Measurements from ENCODE around the gene CHD2. TPM values are rescaled to one million over a fixed set of nuclear protein-coding genes. Genes with fewer than 3 reads are reported as not detected.
A peak's percentile ranks its signal among the peaks of the same experiment; 100 is the strongest.

The CHD2 gene
- total and polyA plus RNA-seq, 4 donors = 13.9 to 90.2 (median 49.4) TPM

GRCh38 chr15:93071469-93071936 is 171.4 kb downstream of the CHD2 start:
- H3K4me3 ChIP-seq (ENCODE audit: low read depth in 1 of 3, low read length in 3 of 3) = peak overlapping the region in 1 of 3 donors; percentile 30
- H3K27me3 ChIP-seq (ENCODE audit: control insufficient read depth in 4 of 4, insufficient read depth in 4 of 4, low read length in 3 of 4) = peaks cover 2 to 20% (median 14%) of the 10 kb centered on the region in 4 donors
- no peaks in the 10 kb centered on the region for H3K9me3 ChIP-seq (ENCODE audit: control insufficient read depth in 4 of 4, low read length in 3 of 4)
- no peak overlapping the region for H3K9ac ChIP-seq (ENCODE audit: low read depth in 1 of 2, low read length in 2 of 2)
- DNase-seq (ENCODE audit: low spot score) = no peak
- no peak for TF ChIP-seq TAF1 (conservative IDR thresholded peaks at IDR 0.05)
- TF ChIP-seq, protein P1, sequence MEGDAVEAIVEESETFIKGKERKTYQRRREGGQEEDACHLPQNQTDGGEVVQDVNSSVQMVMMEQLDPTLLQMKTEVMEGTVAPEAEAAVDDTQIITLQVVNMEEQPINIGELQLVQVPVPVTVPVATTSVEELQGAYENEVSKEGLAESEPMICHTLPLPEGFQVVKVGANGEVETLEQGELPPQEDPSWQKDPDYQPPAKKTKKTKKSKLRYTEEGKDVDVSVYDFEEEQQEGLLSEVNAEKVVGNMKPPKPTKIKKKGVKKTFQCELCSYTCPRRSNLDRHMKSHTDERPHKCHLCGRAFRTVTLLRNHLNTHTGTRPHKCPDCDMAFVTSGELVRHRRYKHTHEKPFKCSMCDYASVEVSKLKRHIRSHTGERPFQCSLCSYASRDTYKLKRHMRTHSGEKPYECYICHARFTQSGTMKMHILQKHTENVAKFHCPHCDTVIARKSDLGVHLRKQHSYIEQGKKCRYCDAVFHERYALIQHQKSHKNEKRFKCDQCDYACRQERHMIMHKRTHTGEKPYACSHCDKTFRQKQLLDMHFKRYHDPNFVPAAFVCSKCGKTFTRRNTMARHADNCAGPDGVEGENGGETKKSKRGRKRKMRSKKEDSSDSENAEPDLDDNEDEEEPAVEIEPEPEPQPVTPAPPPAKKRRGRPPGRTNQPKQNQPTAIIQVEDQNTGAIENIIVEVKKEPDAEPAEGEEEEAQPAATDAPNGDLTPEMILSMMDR (IDR thresholded peaks at IDR 0.05; ENCODE audit: low read depth, low read length, missing input control) = no peak
- no peak for TF ChIP-seq REST (IDR thresholded peaks at IDR 0.05)
- no peak for TF ChIP-seq JUND (IDR thresholded peaks at IDR 0.05)
- TF ChIP-seq ZBTB33 (IDR thresholded peaks at IDR 0.05) = no peak
- no peak for TF ChIP-seq RXRA (IDR thresholded peaks at IDR 0.05)
- TF ChIP-seq HNF4A (conservative IDR thresholded peaks at IDR 0.05) = no peak
- TF ChIP-seq MAX (IDR thresholded peaks at IDR 0.05) = no peak
- TF ChIP-seq EGR1 (IDR thresholded peaks at IDR 0.05; ENCODE audit: low read depth in 2 of 2) = no peak
- TF ChIP-seq YY1 (IDR thresholded peaks at IDR 0.05) = no peak
- no peak for TF ChIP-seq NR2F2 (IDR thresholded peaks at IDR 0.05)
- TF ChIP-seq FOXA1 (IDR thresholded peaks at IDR 0.05) = no peak
- no peak for TF ChIP-seq ATF3 (IDR thresholded peaks at IDR 0.05)
- TF ChIP-seq SP1 (IDR thresholded peaks at IDR 0.05) = no peak
- 22% methylated on average over 22 of the region's 22 CpGs for WGBS
- H3K27ac ChIP-seq (ENCODE audit: low read depth in 1 of 2, low read length in 2 of 2) = no peak overlapping the region
- peaks cover 8 to 19% (median 9%) of the 10 kb centered on the region in 4 donors for H3K4me1 ChIP-seq (ENCODE audit: control insufficient read depth in 4 of 4, insufficient read depth in 4 of 4, low read length in 3 of 4)
- H3K36me3 ChIP-seq (ENCODE audit: control insufficient read depth in 4 of 4, insufficient read depth in 3 of 4, low read depth in 1 of 4, low read length in 3 of 4) = no peaks in the 10 kb centered on the region

DNA sequence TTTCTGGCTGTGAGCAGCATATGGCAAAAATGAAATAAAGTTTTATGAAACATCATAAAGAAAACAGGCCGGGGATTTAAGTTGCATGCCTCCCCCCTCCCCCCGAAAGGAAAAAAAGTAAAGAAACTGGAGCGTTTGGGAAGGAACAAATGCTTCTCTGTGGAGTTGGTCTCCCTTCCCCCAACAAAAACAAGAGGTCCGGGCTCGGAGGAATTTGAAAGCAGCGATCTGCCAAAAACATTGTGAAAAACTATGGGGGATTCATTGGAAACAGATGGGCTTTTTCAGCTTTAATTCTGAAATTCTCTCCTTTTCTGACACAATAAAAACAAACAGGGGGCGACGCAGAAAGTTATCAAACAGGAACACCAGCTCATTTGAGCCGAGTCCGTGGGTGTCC is 171.9 kb downstream of the CHD2 start:
- TF ChIP-seq, protein P1 (IDR thresholded peaks at IDR 0.05; ENCODE audit: low read depth, low read length, missing input control) = no peak
- no peak for TF ChIP-seq REST (IDR thresholded peaks at IDR 0.05)
- TF ChIP-seq MAX (IDR thresholded peaks at IDR 0.05) = no peak
- no peak for TF ChIP-seq RAD21 (IDR thresholded peaks at IDR 0.05)
- Histone ChIP-seq H3K9ac (ENCODE audit: low read depth in 1 of 2, low read length in 2 of 2) (no peak overlapping the region), H3K36me3 (ENCODE audit: control insufficient read depth in 4 of 4, insufficient read depth in 3 of 4, low read depth in 1 of 4, low read length in 3 of 4) (no peaks in the 10 kb centered on the region), H3K27me3 (ENCODE audit: control insufficient read depth in 4 of 4, insufficient read depth in 4 of 4, low read length in 3 of 4) (peaks cover 2 to 24% (median 15%) of the 10 kb centered on the region in 4 donors), H3K4me1 (ENCODE audit: control insufficient read depth in 4 of 4, insufficient read depth in 4 of 4, low read length in 3 of 4) (peaks cover 8 to 19% (median 9%) of the 10 kb centered on the region in 4 donors), H3K4me3 (ENCODE audit: low read depth in 1 of 3, low read length in 3 of 3) (peak overlapping the region in 2 of 3 donors; percentile 8 to 30), H3K27ac (ENCODE audit: low read depth in 1 of 2, low read length in 2 of 2) (no peak overlapping the region), H3K9me3 (ENCODE audit: control insufficient read depth in 4 of 4, low read length in 3 of 4) (no peaks in the 10 kb centered on the region)
- WGBS = 2% methylated on average over 10 of the region's 10 CpGs
- DNase-seq (ENCODE audit: low spot score) = no peak
